GM23338 (cell line): ENCODE measurements around the gene EIF3CL.
"Not testable (repeated sequence)": the region's sequence is repeated elsewhere in the genome, so short reads cannot be mapped to it uniquely, and the experiment has no call there.

Experiments used
- CREB1 ChIP-seq: fragments of 250-450 bp; sonication (Bioruptor Pico); IDR thresholded peaks from 2 replicates; pipeline ENCODE4 v1.5.0; 2020; ENCODE audit warnings: low read depth, mild to moderate bottlenecking, moderate library complexity
- EZH2 ChIP-seq: fragments of 200-600 bp; sonication (generic); IDR thresholded peaks from one replicate; pipeline ENCODE4 v1.8.0; 2017; ENCODE audit warnings: antibody characterized with exemption, mild to moderate bottlenecking, low read depth; ENCODE audit not compliant: unreplicated experiment
- EZH2phosphoT487 ChIP-seq: fragments of 200-600 bp; sonication (generic); IDR thresholded peaks from one replicate; pipeline ENCODE4 v1.8.1; 2018; ENCODE audit warnings: antibody characterized with exemption; ENCODE audit not compliant: unreplicated experiment
- POLR2AphosphoS5 ChIP-seq: IDR thresholded peaks from 2 replicates; pipeline ENCODE4 v1.6.1; 2016; ENCODE audit warnings: antibody characterized with exemption, low read depth
- REST ChIP-seq: IDR thresholded peaks from one replicate; pipeline ENCODE4 v1.6.1; 2018; ENCODE audit warnings: antibody characterized with exemption; ENCODE audit not compliant: unreplicated experiment
- TF ChIP-seq, protein P1 (sequence below), 2 experiments: fragments of 200-600 bp in 1 of 2; sonication (generic) in 1 of 2; conservative IDR thresholded peaks; 2 replicates each; pipeline versions ENCODE4 v1.5.1 to v1.6.1; 2016 to 2017; ENCODE audit warnings: antibody characterized with exemption in 2 of 2, low read depth in 2 of 2, mild to moderate bottlenecking in 2 of 2, moderate library complexity in 1 of 2
- TF ChIP-seq, protein P2 (sequence below): IDR thresholded peaks from 2 replicates; pipeline ENCODE4 v1.6.1; 2016; ENCODE audit warnings: antibody characterized with exemption

- TF ChIP-seq, protein P1, sequence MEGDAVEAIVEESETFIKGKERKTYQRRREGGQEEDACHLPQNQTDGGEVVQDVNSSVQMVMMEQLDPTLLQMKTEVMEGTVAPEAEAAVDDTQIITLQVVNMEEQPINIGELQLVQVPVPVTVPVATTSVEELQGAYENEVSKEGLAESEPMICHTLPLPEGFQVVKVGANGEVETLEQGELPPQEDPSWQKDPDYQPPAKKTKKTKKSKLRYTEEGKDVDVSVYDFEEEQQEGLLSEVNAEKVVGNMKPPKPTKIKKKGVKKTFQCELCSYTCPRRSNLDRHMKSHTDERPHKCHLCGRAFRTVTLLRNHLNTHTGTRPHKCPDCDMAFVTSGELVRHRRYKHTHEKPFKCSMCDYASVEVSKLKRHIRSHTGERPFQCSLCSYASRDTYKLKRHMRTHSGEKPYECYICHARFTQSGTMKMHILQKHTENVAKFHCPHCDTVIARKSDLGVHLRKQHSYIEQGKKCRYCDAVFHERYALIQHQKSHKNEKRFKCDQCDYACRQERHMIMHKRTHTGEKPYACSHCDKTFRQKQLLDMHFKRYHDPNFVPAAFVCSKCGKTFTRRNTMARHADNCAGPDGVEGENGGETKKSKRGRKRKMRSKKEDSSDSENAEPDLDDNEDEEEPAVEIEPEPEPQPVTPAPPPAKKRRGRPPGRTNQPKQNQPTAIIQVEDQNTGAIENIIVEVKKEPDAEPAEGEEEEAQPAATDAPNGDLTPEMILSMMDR (conservative IDR thresholded peaks at IDR 0.05; ENCODE audit: low read depth in 2 of 2) = not testable (repeated sequence)
- not testable (repeated sequence) for TF ChIP-seq REST, EZH2phosphoT487, POLR2AphosphoS5, EZH2, CREB1
- TF ChIP-seq, protein P2, sequence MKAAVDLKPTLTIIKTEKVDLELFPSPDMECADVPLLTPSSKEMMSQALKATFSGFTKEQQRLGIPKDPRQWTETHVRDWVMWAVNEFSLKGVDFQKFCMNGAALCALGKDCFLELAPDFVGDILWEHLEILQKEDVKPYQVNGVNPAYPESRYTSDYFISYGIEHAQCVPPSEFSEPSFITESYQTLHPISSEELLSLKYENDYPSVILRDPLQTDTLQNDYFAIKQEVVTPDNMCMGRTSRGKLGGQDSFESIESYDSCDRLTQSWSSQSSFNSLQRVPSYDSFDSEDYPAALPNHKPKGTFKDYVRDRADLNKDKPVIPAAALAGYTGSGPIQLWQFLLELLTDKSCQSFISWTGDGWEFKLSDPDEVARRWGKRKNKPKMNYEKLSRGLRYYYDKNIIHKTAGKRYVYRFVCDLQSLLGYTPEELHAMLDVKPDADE = not testable (repeated sequence)
These were observed 13.4 kb upstream of the EIF3CL start for GRCh38 chr16:28417033-28417432.
